HG03025 (cell line): ENCODE measurements around the gene C9.
"Not testable (repeated sequence)": the region's sequence is repeated elsewhere in the genome, so short reads cannot be mapped to it uniquely, and the experiment has no call there.

Experiments
- ATAC-seq: cut with Tn5 transposase; IDR thresholded peaks from one replicate; pipeline ENCODE4 v1.9.1; 2021; ENCODE audit warnings: mild to moderate bottlenecking, moderate library complexity; ENCODE audit not compliant: unreplicated experiment, low FRiP score

Gene C9

GRCh38 chr5:39364367-39364766, at the start of gene C9:
TSS of gene C9 (minus strand) at chr5:39364495. CDS start at chr5:39364464, 31 bp downstream.
- ATAC-seq: no peak

GRCh38 chr5:39413771-39414170, 49.5 kb upstream of the C9 start:
- no peak for ATAC-seq

GRCh38 chr5:39412721-39413394, 48.6 kb upstream of the C9 start:
- ATAC-seq: no peak

- ATAC-seq: no peak
These were observed 47.7 kb upstream of the C9 start for GRCh38 chr5:39411985-39412384.

- ATAC-seq: no peak
These were observed 46.8 kb upstream of the C9 start for GRCh38 chr5:39411061-39411460.

GRCh38 chr5:39409033-39409432, 44.7 kb upstream of the C9 start:
- no peak for ATAC-seq

GRCh38 chr5:39405083-39405843, 41.0 kb upstream of the C9 start:
- ATAC-seq: no peak

GRCh38 chr5:39403761-39404160, 39.5 kb upstream of the C9 start:
- ATAC-seq: not testable (repeated sequence)

GRCh38 chr5:39402140-39402539, 37.8 kb upstream of the C9 start:
- ATAC-seq: not testable (repeated sequence)

GRCh38 chr5:39400713-39401578, 36.7 kb upstream of the C9 start:
- ATAC-seq: no peak

- no peak for ATAC-seq
These were observed 35.1 kb upstream of the C9 start for GRCh38 chr5:39399135-39400036.

GRCh38 chr5:39396843-39397242, 32.5 kb upstream of the C9 start:
- ATAC-seq: no peak

GRCh38 chr5:39395521-39395920, 31.2 kb upstream of the C9 start:
- ATAC-seq: no peak

GRCh38 chr5:39394946-39395345, 30.7 kb upstream of the C9 start:
- ATAC-seq: no peak

GRCh38 chr5:39390945-39391344, 26.6 kb upstream of the C9 start:
- no peak for ATAC-seq

GRCh38 chr5:39387293-39387692, 23.0 kb upstream of the C9 start:
- ATAC-seq: no peak

GRCh38 chr5:39384271-39384670, 20.0 kb upstream of the C9 start:
- no peak for ATAC-seq

- ATAC-seq: no peak
These were observed 17.1 kb upstream of the C9 start for GRCh38 chr5:39381376-39381775.

- no peak for ATAC-seq
These were observed 15.4 kb upstream of the C9 start for GRCh38 chr5:39379693-39380092.

- ATAC-seq: no peak
These were observed 13.3 kb upstream of the C9 start for GRCh38 chr5:39377613-39378012.
